ENCODE results near the gene KNDC1.

The KNDC1 gene

GRCh38 chr10:133266056-133266795, 106.2 kb downstream of the KNDC1 start:
- DNase-seq = no peak

DNA sequence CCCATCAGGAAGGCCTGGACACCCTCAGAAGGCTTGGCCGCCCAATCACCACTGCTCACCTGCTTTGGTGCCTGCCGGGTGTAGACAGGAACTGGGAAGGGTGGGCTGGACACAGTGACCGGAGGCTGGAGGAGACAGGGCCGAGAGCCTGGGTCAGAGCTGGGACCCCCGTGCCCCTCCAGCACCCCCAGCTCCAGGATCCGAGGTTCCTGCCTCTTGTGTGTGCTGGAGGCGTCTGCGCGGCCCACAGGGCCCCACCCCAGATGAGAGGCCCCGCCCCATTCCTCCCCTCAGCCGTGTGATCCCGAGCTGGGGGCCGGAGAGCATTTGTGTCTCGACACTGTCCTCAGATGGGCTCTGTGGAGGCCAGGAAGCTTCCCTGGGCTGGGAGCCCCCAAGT, 107.3 kb downstream of the KNDC1 start:
- no peak for DNase-seq

GRCh38 chr10:133267829-133268228, 107.8 kb downstream of the KNDC1 start:
- no peak for DNase-seq

DNA sequence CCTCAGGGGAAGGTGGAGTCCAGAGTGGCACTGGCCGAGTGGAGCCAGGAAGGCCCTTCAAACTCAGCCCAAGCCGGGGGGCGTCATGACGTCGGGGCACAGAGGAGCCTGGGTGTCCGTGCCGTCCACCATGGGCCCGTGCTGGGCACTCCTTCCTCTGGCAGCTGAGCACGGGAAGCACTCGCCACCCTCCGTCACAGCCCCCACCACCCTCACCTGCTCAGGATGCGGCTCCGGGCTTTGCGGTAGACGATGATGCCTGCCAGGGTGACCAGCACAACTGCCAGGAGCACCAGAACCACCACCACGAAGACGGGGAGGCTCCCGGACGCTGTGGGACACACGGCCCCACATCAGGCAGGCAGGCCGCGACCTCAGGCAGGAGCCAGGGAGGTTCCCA, 108.5 kb downstream of the KNDC1 start:
- no peak for DNase-seq

- DNase-seq = no peak
These were observed 109.3 kb downstream of the KNDC1 start for GRCh38 chr10:133269367-133269766.

DNA sequence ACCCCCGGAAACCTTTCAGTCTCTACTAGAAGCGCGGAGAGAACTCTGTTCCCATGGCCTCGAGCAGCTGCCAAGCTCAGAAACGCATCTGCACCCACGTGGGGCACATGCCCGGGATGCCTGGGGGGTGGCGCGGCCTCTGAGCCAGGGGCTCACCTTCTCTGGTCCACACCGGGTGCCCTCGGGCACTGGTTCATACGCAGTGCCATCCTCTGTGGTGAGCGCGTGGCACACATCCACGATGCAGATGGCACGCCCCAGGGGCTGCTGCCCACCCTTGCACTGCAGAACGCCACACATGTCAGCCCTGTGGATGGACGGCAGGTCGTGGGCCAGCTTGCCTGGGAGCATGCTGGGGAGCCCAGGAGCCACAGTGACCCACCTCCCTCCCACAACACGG, 110.2 kb downstream of the KNDC1 start:
- DNase-seq = no peak

DNA sequence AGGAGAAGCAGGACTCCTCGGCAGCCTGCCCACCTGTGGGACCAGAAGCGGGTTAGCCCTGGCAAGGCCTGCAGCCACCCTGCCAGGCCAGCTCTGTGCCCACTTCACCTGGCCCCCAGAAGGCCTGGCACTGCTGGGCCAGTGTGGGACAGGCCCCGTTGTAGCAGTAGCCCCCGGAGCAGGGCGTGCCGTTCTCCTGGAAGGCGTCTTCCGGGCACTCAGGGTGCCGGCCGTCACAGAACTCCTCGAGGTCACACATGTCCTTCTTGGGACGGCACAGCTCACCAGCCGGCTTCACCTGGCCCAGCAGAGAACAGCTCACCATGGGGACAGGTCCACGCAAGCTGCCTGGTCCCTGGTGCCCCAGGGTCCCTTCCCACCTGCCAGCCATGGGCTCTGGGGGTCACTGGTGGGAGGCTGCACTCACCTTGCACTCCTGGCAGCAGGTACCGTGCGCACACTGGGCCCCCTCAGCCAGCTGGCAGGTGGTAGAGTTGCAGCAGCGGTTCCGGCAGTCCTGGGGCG, 110.8 kb downstream of the KNDC1 start:
- no peak for DNase-seq

DNA sequence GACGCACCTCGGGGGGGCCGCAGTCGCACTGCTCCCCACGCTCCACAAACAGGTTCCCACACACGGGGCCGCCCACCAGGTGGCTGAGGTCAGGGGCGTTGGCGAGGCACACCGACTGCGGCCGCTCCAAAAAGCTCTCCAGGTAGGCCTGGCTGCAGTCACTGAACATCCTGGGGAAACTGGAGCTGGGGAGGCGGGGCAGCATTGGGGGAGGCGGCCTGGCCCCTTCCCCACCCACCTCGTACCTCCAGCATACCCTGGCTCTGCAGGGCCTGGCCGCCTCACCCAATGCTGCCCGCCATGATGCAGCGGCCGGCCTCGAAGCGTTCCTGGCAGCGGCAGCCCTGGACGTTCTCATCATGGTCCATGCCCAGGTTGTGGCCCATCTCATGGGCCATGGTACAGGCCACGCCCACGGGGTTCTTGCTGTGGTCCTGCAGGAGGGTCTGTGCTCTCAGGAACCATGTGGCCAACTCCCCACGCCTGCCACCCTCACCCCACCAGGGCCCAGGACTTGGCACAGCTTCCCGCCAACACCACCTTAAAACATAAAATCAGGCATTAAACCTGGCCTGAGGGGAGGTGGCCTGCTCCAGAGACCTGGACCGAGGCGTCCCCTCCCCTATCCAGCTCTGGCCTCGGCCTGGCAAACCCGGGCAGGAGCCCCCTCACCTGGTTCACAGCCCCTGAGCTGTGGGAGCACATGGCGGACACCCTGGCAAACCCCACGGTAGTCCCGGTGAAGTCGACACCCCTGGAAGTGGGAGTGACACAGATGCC, 111.7 kb downstream of the KNDC1 start:
- no peak for DNase-seq

DNA sequence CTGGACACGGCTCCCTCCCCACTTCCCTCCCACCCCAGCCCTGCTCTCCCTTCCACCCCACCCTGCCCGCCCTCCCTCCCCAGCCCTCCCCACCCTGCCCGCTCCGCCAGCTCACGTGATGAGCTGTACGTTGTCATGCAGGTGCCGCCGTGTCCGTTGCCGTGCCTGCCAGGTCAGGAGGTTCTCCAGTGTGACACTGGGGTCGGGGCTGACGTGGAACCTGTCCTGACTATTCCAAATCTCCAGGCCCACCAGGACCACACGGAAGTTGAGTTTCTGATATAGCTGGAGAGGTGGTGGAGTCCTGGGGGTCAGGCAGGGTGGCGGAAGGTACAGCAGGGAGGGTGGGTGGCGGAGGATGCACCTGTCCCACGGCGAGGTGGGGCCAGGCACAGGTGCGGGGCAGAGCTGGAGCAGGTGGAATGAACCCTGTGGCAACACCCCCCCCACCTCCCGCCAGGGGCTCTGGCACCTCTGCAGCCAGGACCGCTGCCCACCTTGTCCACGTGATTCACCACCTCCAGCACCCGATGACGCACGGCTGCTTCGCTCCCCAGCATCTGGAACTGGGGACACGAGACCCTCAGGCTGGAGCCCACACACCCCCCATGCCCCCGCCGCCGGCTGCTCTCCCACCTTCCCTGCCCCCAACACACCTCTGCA, 112.4 kb downstream of the KNDC1 start:
- no peak for DNase-seq

DNA sequence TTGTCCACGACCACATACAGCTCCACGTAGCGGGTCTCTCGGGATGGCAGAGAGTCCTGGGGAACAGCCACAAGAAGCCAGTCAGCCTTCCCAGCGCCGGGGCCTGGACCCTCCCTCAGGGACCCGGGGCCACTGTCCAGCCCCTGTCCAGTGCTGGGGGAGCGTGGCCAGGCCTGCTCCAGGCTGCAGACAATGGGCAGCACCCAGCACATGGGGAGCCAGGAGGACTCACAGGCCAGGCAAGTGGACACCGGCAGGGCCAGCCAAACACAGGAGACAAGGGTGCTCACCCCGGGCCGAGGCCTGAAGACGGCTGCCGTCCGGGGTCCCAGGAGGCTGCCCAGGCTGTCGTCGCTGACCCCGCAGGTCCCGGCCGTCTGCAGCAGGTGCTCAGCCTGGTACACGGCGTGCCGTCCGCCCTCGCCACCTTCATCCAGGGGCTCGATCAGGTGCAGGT, 113.0 kb downstream of the KNDC1 start:
- no peak for DNase-seq

DNA sequence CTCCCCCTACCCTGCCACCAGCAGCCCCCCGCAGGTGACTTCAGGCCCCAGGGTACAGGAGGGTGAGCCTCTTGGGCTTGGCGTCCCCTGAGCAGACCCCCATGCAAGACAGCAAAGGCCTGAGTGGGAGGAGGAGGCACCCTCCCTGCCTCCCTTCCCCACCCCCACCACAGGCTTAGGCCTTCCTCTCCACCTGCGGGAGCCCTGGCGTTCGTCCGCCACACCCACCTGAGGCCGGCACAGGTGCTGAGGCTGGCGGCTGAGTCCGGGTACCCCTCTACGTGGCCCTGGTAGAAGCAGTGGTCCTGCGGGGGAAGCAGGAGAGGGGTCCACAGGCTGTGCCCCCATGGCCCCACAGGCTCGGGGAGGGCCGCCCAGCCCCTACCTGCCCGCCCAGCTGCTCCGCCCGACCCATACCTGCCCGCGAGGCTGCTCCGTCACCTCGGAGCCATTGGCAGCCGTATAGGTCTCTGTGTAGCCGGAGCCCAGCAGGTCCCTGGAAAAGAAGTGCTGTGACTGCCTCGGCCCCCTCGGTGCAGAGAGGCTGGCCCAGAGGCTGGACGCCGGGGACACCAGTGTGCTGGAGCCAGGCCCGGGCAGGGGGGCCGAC, 113.6 kb downstream of the KNDC1 start:
- DNase-seq = no peak

- peak; percentile 94 for DNase-seq
These were observed 115.0 kb downstream of the KNDC1 start for GRCh38 chr10:133274751-133275683.

GRCh38 chr10:133275684-133276092, 115.7 kb downstream of the KNDC1 start:
- DNase-seq = peak; percentile 81
